ENCODE results near the gene MDM2.

DNA sequence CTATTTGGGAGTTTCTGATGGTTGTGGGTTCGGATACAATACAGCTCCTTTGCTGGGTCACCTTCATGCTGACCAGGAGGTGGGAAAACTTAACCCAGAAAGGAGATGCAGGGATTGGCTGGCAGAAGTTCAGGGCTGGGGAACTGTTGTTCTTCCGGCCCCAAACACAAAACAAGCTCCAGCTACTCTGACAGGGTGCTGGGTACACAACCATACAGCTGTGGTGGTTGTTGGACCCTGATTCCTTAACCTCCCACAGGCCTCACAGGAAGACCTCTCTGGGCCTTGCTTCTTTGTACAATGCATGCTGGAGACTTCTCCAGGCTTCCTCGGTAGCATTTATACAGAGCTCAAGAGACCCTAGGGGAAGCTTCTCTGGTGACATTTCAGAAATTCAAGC lies 77.4 kb downstream of the MDM2 start:
- no peak for TF ChIP-seq CTCF (IDR thresholded peaks at IDR 0.05)
- no peak for TF ChIP-seq POLR2A (IDR thresholded peaks at IDR 0.05)
